Measurements from ENCODE around the gene STAG1.

GRCh38 chr3:136326316-136326715 lies 425.9 kb downstream of the STAG1 start:
- TF ChIP-seq POLR2A (IDR thresholded peaks at IDR 0.05; ENCODE audit: low read length) (no peak), GATA1 (IDR thresholded peaks at IDR 0.05; ENCODE audit: low read depth, low read length) (no peak)
